BJ (cell line): ENCODE data around the gene CLASP1. TPM values are rescaled to one million over a fixed set of nuclear protein-coding genes. Genes with fewer than 3 reads are reported as not detected.

Source experiments
- CTCF ChIA-PET: fragments of 350-600 bp; formaldehyde crosslinking; extraction: SDS; loops from one replicate; lab custom pipeline; 2021; ENCODE audit warnings: antibody characterized with exemption, inconsistent platforms; lab: Yijun Ruan, JAX
- POLR2A ChIA-PET: fragments of 300-600 bp; sonication (Branson Sonifier 250); formaldehyde crosslinking; extraction: SDS; loops from one replicate; lab custom pipeline; 2021; ENCODE audit warnings: antibody characterized with exemption; lab: Charles Lee
- DNase-seq: peaks from one replicate; pipeline ENCODE4 v3.0.0-alpha.2; 2011; ENCODE audit warnings: low read depth
- H3K27me3 ChIP-seq: 2 replicates; pipeline ENCODE4 v1.6.0; 2011; ENCODE audit warnings: low read length; ENCODE audit not compliant: control insufficient read depth, insufficient read depth
- H3K36me3 ChIP-seq: 2 replicates; pipeline ENCODE4 v1.5.1; 2011; ENCODE audit warnings: low read length; ENCODE audit not compliant: control insufficient read depth, insufficient read depth
- H3K4me3 ChIP-seq: 2 replicates; pipeline ENCODE4 v1.5.1; 2011; ENCODE audit warnings: low read depth, mild to moderate bottlenecking, control low read depth, low read length
- CTCF ChIP-seq: IDR thresholded peaks from 2 replicates; pipeline ENCODE4 v1.5.1; 2011; ENCODE audit warnings: low read depth, mild to moderate bottlenecking, control low read depth, inconsistent platforms, low read length, moderate library complexity; ENCODE audit not compliant: insufficient read depth
- polyA plus RNA-seq: library from polyadenylated mRNA; depleted of rRNA; stranded (reverse); fragments of >200 nt; gene quantifications from 2 replicates; pipeline ENCODE4 v1.2.3, GENCODE V29; 2011

The CLASP1 gene
- polyA plus RNA-seq, 1 experiment, result 7.1 TPM

- CTCF ChIA-PET, result interaction anchor here (1.2 to 1.4 kb wide), 4 partner anchors 15 to 53 kb away, joined by 3 to 4 read pairs (median 3); no protein-coding TSS in a partner anchor
- DNase-seq, result no peak
- H3K36me3 ChIP-seq, result no peaks in the 10 kb centered on the region
- H3K27me3 ChIP-seq, result peaks cover 1% of the 10 kb centered on the region
- POLR2A ChIA-PET, result no interaction called here
- H3K4me3 ChIP-seq, result no peak overlapping the region
- TF ChIP-seq CTCF, result no peak
Measured at GRCh38 chr2:121295911-121296650, 353.2 kb downstream of the CLASP1 start.

- no peak for DNase-seq
Measured at GRCh38 chr2:121294881-121295840, 354.1 kb downstream of the CLASP1 start.

GRCh38 chr2:121293450-121294325, 355.6 kb downstream of the CLASP1 start:
- H3K4me3 ChIP-seq, result no peak overlapping the region
- CTCF ChIA-PET, result interaction anchor here (0.5 to 1.2 kb wide), 2 partner anchors 22 to 189 kb away, joined by 3 to 4 read pairs; no protein-coding TSS in a partner anchor
- no peak for DNase-seq
- H3K27me3 ChIP-seq, result peaks cover 1% of the 10 kb centered on the region
- POLR2A ChIA-PET, result no interaction called here
- TF ChIP-seq CTCF, result no peak
- no peaks in the 10 kb centered on the region for H3K36me3 ChIP-seq

More at GRCh38 chr2:121294881-121295840, 354.1 kb downstream of the CLASP1 start:
- ChIA-PET POLR2A (no interaction called here), CTCF (interaction anchor here (1.2 to 1.4 kb wide), 2 partner anchors 24 to 52 kb away, joined by 3 read pairs; no protein-coding TSS in a partner anchor)
- Histone ChIP-seq H3K27me3 (peaks cover 1% of the 10 kb centered on the region), H3K4me3 (no peak overlapping the region), H3K36me3 (no peaks in the 10 kb centered on the region)
- TF ChIP-seq CTCF, result no peak

- Histone ChIP-seq H3K36me3 (no peaks in the 10 kb centered on the region), H3K4me3 (no peak overlapping the region), H3K27me3 (peaks cover 13% of the 10 kb centered on the region)
- ChIA-PET POLR2A (no interaction called here), CTCF (no interaction called here)
- DNase-seq, result no peak
- TF ChIP-seq CTCF, result no peak
Measured at GRCh38 chr2:121291251-121291580, 358.0 kb downstream of the CLASP1 start.
